SU-DHL-6 (cell line): ENCODE data around the gene USH1C.

Experiments
- H2AFZ ChIP-seq: fragments of 200-600 bp; sonication (generic); 2 replicates; pipeline ENCODE4 v1.6.1; 2014; ENCODE audit warnings: low read depth, mild to moderate bottlenecking, moderate library complexity, mixed read lengths, antibody characterized with exemption, low read length; ENCODE audit not compliant: severe bottlenecking
- H3F3A ChIP-seq: fragments of 200-600 bp; shearing (Covaris generic); 2 replicates; pipeline ENCODE4 v1.6.0; 2016; ENCODE audit warnings: antibody characterized with exemption, mild to moderate bottlenecking; ENCODE audit not compliant: insufficient read depth
- H3K27ac ChIP-seq: fragments of 200-600 bp; sonication (generic); 2 replicates; pipeline ENCODE4 v1.5.1; 2016; ENCODE audit warnings: low read depth, mild to moderate bottlenecking, low read length, moderate library complexity, mixed read lengths
- H3K27me3 ChIP-seq: fragments of 200-600 bp; sonication (generic), shearing (Covaris generic); 2 replicates; pipeline ENCODE4 v1.6.0; 2014; ENCODE audit warnings: mild to moderate bottlenecking, low read length
- H3K36me3 ChIP-seq: fragments of 200-600 bp; sonication (generic); 2 replicates; pipeline ENCODE4 v1.6.1; 2014; ENCODE audit warnings: mild to moderate bottlenecking, low read length, mixed read lengths
- H3K4me2 ChIP-seq: fragments of 300-600, 200-600 bp; shearing (Covaris generic), sonication (generic); 2 replicates; pipeline ENCODE4 v1.6.0; 2014; ENCODE audit warnings: low read length, low read depth, mild to moderate bottlenecking; ENCODE audit not compliant: poor library complexity, severe bottlenecking
- H3K4me3 ChIP-seq: fragments of 200-600 bp; sonication (generic); 2 replicates; pipeline ENCODE4 v1.5.1; 2014; ENCODE audit warnings: antibody characterized with exemption, low read length, mild to moderate bottlenecking, mixed read lengths; ENCODE audit not compliant: insufficient read depth, poor library complexity, severe bottlenecking
- H3K79me2 ChIP-seq: fragments of 200-600 bp; sonication (generic); 2 replicates; pipeline ENCODE4 v1.6.1; 2014; ENCODE audit warnings: mild to moderate bottlenecking, low read length, moderate library complexity; ENCODE audit not compliant: insufficient read depth
- H3K9ac ChIP-seq: fragments of 200-600 bp; sonication (generic); 2 replicates; pipeline ENCODE4 v1.7.0; 2014; ENCODE audit warnings: mild to moderate bottlenecking, low read length
- H3K9me2 ChIP-seq: fragments of 200-600 bp; sonication (generic); replicated peaks from 2 replicates; pipeline ENCODE4 v1.6.1; 2014; ENCODE audit warnings: low read length; ENCODE audit not compliant: insufficient read depth
- H3K9me3 ChIP-seq: fragments of 200-600 bp; sonication (generic); 2 replicates; pipeline ENCODE4 v1.6.1; 2014; ENCODE audit warnings: low read length, mixed read lengths; ENCODE audit not compliant: insufficient read depth
- H4K20me1 ChIP-seq: fragments of 200-600 bp; sonication (generic); 2 replicates; pipeline ENCODE4 v1.6.1; 2014; ENCODE audit warnings: low read depth, mild to moderate bottlenecking, antibody characterized with exemption, low read length, moderate library complexity, mixed read lengths
- CTCF ChIP-seq: fragments of 200-600 bp; sonication (generic); IDR thresholded peaks from one replicate; pipeline ENCODE4 v1.5.1; 2017; ENCODE audit warnings: antibody characterized with exemption, mild to moderate bottlenecking, low read length, moderate library complexity; ENCODE audit not compliant: insufficient read depth, poor library complexity, severe bottlenecking
- EZH2phosphoT487 ChIP-seq: fragments of 200-600 bp; sonication (generic), shearing (Covaris generic); conservative IDR thresholded peaks from 2 replicates; pipeline ENCODE4 v1.6.1; 2018; ENCODE audit warnings: mild to moderate bottlenecking, antibody characterized with exemption, low read length, moderate library complexity, mixed read lengths

Gene USH1C

DNA sequence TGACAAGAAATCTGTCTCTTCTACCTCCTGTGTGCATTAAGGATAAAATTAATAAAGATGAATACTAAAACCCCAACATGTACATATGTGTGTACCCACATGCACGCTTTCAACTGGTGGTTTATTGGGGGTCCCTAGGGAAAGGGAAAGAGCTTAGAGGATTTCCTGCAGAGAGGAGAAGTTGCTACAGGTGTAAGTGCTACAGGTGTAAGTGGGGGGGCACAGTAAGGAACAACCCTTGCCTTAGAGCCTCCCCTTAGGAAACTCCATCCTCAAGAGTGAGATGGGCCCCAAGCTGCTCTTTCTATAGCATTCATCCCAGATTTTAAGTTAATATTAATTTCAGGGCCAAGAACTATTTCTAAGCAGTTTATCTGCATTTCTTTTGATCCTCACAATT lies 55.7 kb downstream of the USH1C start:
- Histone ChIP-seq H3K9ac (no peak overlapping the region), H3K9me2 (no peaks in the 10 kb centered on the region), H3K79me2 (no peaks in the 10 kb centered on the region), H2AFZ (no peak overlapping the region), H3K36me3 (no peaks in the 10 kb centered on the region), H3K4me2 (no peak overlapping the region), H4K20me1 (no peaks in the 10 kb centered on the region), H3K4me3 (no peak overlapping the region), H3K9me3 (no peaks in the 10 kb centered on the region), H3K27me3 (no peaks in the 10 kb centered on the region), H3K27ac (no peak overlapping the region), H3F3A (no peaks in the 10 kb centered on the region)
- no peak for TF ChIP-seq EZH2phosphoT487
- TF ChIP-seq CTCF: no peak

DNA sequence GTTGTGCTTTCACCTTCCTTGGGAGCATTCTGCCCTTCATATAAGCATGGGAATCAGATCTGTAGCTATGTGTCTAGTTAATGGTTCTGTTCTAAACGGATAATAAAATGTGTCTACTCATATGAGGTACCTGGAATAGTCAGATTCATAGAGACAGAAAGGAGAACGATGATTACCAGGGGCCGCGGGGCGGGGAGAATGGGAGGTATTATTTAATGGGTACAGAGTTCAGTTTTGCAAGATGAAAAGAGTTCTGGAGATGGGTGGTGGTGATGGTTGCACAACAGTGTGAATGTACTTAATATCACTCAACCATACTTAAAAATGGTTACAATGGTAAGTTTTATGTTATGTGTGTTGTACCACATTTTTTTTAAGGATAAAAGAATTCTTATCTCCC lies 57.6 kb downstream of the USH1C start:
- no peaks in the 10 kb centered on the region for H3K27me3 ChIP-seq
- no peaks in the 10 kb centered on the region for H4K20me1 ChIP-seq
- no peaks in the 10 kb centered on the region for H3K36me3 ChIP-seq
- no peak overlapping the region for H3K9ac ChIP-seq
- H3K27ac ChIP-seq: no peak overlapping the region
- no peaks in the 10 kb centered on the region for H3F3A ChIP-seq
- no peak overlapping the region for H3K4me2 ChIP-seq
- H3K4me3 ChIP-seq: no peak overlapping the region
- no peaks in the 10 kb centered on the region for H3K9me2 ChIP-seq
- H3K79me2 ChIP-seq: no peaks in the 10 kb centered on the region
- H3K9me3 ChIP-seq: no peaks in the 10 kb centered on the region
- TF ChIP-seq CTCF: no peak
- no peak for TF ChIP-seq EZH2phosphoT487
- no peak overlapping the region for H2AFZ ChIP-seq

- TF ChIP-seq CTCF (no peak), EZH2phosphoT487 (no peak)
- Histone ChIP-seq H2AFZ (no peak overlapping the region), H3K4me3 (no peak overlapping the region), H3K79me2 (no peaks in the 10 kb centered on the region), H3K9me3 (no peaks in the 10 kb centered on the region), H3K36me3 (no peaks in the 10 kb centered on the region), H3F3A (no peaks in the 10 kb centered on the region), H3K4me2 (no peak overlapping the region), H3K9ac (no peak overlapping the region), H3K27me3 (no peaks in the 10 kb centered on the region), H3K27ac (no peak overlapping the region), H3K9me2 (no peaks in the 10 kb centered on the region), H4K20me1 (no peaks in the 10 kb centered on the region)
Measured at GRCh38 chr11:17483505-17483904, 60.7 kb downstream of the USH1C start.

GRCh38 chr11:17481905-17482304 lies 62.3 kb downstream of the USH1C start:
- Histone ChIP-seq H3K9me2 (no peaks in the 10 kb centered on the region), H3K4me3 (no peak overlapping the region), H4K20me1 (no peaks in the 10 kb centered on the region), H3K27me3 (no peaks in the 10 kb centered on the region), H3F3A (no peaks in the 10 kb centered on the region), H3K4me2 (no peak overlapping the region), H2AFZ (no peak overlapping the region), H3K9ac (no peak overlapping the region), H3K36me3 (no peaks in the 10 kb centered on the region), H3K9me3 (no peaks in the 10 kb centered on the region), H3K27ac (no peak overlapping the region), H3K79me2 (no peaks in the 10 kb centered on the region)
- no peak for TF ChIP-seq CTCF
- no peak for TF ChIP-seq EZH2phosphoT487
